Neural cell (in vitro differentiated cells): ENCODE results near the gene ZBTB42.
A peak's percentile ranks its signal among the peaks of the same experiment; 100 is the strongest.

Experiments
- EP300 ChIP-seq: fragments of 450-650 bp; conservative IDR thresholded peaks from 2 replicates; pipeline ENCODE4 v1.6.1; 2014; ENCODE audit warnings: antibody characterized with exemption, mild to moderate bottlenecking, moderate library complexity; ENCODE audit not compliant: poor library complexity, severe bottlenecking
- EZH2 ChIP-seq: fragments of 200-600, 300-800 bp; shearing (Covaris generic), sonication (generic); IDR thresholded peaks from 2 replicates; pipeline ENCODE4 v1.6.1; 2014; ENCODE audit warnings: antibody characterized with exemption, low read length, borderline replicate concordance, mild to moderate bottlenecking; ENCODE audit not compliant: insufficient read depth, poor library complexity, severe bottlenecking
- MXI1 ChIP-seq: fragments of 450-650 bp; conservative IDR thresholded peaks from 2 replicates; pipeline ENCODE4 v1.6.1; 2014; ENCODE audit warnings: antibody characterized with exemption, mild to moderate bottlenecking; ENCODE audit not compliant: poor library complexity, severe bottlenecking
- POLR2AphosphoS5 ChIP-seq: IDR thresholded peaks from 2 replicates; pipeline ENCODE4 v1.6.1; 2012
- RAD21 ChIP-seq: fragments of 450-650 bp; conservative IDR thresholded peaks from 2 replicates; pipeline ENCODE4 v1.6.1; 2014; ENCODE audit warnings: antibody characterized with exemption, mild to moderate bottlenecking, moderate library complexity
- SMC3 ChIP-seq: fragments of 450-650 bp; conservative IDR thresholded peaks from 2 replicates; pipeline ENCODE4 v1.6.1; 2014; ENCODE audit warnings: antibody characterized with exemption, mild to moderate bottlenecking, moderate library complexity; ENCODE audit not compliant: poor library complexity
- TAF1 ChIP-seq: IDR thresholded peaks from 2 replicates; pipeline ENCODE4 v1.6.1; 2012; ENCODE audit warnings: low read depth
- TF ChIP-seq, protein P1 (sequence below): fragments of 450-650 bp; IDR thresholded peaks from 2 replicates; pipeline ENCODE4 v1.5.1; 2014; ENCODE audit warnings: antibody characterized with exemption, mild to moderate bottlenecking, moderate library complexity; ENCODE audit not compliant: poor library complexity, severe bottlenecking
- TF ChIP-seq, protein P2 (sequence below): IDR thresholded peaks from 2 replicates; pipeline ENCODE4 v1.6.1; 2012; ENCODE audit warnings: borderline replicate concordance

DNA sequence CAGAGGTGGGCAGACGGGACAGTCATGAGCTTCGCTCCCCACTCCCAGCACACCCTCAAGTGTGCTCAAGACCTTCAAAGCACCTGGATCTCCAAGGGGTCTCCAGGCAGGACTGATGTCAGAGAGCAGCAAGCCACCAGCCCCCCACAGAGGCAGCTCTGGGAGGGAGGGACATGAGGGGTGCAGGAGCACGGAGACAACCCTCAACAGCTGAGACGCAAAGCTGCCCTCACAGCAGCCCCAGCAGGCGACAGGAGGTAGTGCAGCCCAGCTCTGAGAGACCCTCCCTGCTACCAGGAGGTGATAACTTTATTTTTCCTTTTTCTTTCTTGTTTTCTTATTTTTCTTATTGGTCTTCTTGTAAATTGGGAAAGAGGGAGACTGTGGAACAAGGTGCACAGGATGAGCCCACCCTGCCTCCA lies 30.0 kb upstream of the ZBTB42 start:
- no peak for TF ChIP-seq EZH2
- TF ChIP-seq, protein P1, sequence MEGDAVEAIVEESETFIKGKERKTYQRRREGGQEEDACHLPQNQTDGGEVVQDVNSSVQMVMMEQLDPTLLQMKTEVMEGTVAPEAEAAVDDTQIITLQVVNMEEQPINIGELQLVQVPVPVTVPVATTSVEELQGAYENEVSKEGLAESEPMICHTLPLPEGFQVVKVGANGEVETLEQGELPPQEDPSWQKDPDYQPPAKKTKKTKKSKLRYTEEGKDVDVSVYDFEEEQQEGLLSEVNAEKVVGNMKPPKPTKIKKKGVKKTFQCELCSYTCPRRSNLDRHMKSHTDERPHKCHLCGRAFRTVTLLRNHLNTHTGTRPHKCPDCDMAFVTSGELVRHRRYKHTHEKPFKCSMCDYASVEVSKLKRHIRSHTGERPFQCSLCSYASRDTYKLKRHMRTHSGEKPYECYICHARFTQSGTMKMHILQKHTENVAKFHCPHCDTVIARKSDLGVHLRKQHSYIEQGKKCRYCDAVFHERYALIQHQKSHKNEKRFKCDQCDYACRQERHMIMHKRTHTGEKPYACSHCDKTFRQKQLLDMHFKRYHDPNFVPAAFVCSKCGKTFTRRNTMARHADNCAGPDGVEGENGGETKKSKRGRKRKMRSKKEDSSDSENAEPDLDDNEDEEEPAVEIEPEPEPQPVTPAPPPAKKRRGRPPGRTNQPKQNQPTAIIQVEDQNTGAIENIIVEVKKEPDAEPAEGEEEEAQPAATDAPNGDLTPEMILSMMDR = peak; percentile 32
- TF ChIP-seq POLR2AphosphoS5 = peak; percentile 3
- TF ChIP-seq, protein P2, sequence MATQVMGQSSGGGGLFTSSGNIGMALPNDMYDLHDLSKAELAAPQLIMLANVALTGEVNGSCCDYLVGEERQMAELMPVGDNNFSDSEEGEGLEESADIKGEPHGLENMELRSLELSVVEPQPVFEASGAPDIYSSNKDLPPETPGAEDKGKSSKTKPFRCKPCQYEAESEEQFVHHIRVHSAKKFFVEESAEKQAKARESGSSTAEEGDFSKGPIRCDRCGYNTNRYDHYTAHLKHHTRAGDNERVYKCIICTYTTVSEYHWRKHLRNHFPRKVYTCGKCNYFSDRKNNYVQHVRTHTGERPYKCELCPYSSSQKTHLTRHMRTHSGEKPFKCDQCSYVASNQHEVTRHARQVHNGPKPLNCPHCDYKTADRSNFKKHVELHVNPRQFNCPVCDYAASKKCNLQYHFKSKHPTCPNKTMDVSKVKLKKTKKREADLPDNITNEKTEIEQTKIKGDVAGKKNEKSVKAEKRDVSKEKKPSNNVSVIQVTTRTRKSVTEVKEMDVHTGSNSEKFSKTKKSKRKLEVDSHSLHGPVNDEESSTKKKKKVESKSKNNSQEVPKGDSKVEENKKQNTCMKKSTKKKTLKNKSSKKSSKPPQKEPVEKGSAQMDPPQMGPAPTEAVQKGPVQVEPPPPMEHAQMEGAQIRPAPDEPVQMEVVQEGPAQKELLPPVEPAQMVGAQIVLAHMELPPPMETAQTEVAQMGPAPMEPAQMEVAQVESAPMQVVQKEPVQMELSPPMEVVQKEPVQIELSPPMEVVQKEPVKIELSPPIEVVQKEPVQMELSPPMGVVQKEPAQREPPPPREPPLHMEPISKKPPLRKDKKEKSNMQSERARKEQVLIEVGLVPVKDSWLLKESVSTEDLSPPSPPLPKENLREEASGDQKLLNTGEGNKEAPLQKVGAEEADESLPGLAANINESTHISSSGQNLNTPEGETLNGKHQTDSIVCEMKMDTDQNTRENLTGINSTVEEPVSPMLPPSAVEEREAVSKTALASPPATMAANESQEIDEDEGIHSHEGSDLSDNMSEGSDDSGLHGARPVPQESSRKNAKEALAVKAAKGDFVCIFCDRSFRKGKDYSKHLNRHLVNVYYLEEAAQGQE = no peak
- TF ChIP-seq EP300 = no peak
- TF ChIP-seq TAF1 = no peak
- TF ChIP-seq RAD21 = no peak
- TF ChIP-seq MXI1 = no peak
- TF ChIP-seq SMC3 = no peak
